GM19193 (cell line): Measurements from ENCODE around the gene ECHS1.

Experiments used
- POLR2A ChIP-seq: IDR thresholded peaks from 4 replicates; pipeline ENCODE4 v1.6.1; 2011; ENCODE audit not compliant: insufficient read depth, insufficient read length; ENCODE audit errors: extremely low read depth

ECHS1 gene

GRCh38 chr10:133332936-133333699 is 40.0 kb downstream of the ECHS1 start:
- TF ChIP-seq POLR2A = no peak

- TF ChIP-seq POLR2A = no peak
Measured at GRCh38 chr10:133329491-133330202, 43.5 kb downstream of the ECHS1 start.

- TF ChIP-seq POLR2A = no peak
Measured at GRCh38 chr10:133328358-133329343, 44.5 kb downstream of the ECHS1 start.

- TF ChIP-seq POLR2A = no peak
Measured at GRCh38 chr10:133327651-133328357, 45.4 kb downstream of the ECHS1 start.

- no peak for TF ChIP-seq POLR2A
Measured at GRCh38 chr10:133326745-133327650, 46.2 kb downstream of the ECHS1 start.

- no peak for TF ChIP-seq POLR2A
Measured at GRCh38 chr10:133326223-133326551, 47.0 kb downstream of the ECHS1 start.

GRCh38 chr10:133325440-133326222 is 47.5 kb downstream of the ECHS1 start:
- TF ChIP-seq POLR2A = no peak

- no peak for TF ChIP-seq POLR2A
Measured at GRCh38 chr10:133324857-133325260, 48.3 kb downstream of the ECHS1 start.

GRCh38 chr10:133324198-133324792 is 48.9 kb downstream of the ECHS1 start:
- no peak for TF ChIP-seq POLR2A

- no peak for TF ChIP-seq POLR2A
Measured at GRCh38 chr10:133318494-133319127, 54.5 kb downstream of the ECHS1 start.

GRCh38 chr10:133316732-133317131 is 56.4 kb downstream of the ECHS1 start:
- TF ChIP-seq POLR2A = no peak

GRCh38 chr10:133316266-133316665 is 56.9 kb downstream of the ECHS1 start:
- TF ChIP-seq POLR2A = no peak
